Measurements from ENCODE around the gene SCGB1D1.

DNA sequence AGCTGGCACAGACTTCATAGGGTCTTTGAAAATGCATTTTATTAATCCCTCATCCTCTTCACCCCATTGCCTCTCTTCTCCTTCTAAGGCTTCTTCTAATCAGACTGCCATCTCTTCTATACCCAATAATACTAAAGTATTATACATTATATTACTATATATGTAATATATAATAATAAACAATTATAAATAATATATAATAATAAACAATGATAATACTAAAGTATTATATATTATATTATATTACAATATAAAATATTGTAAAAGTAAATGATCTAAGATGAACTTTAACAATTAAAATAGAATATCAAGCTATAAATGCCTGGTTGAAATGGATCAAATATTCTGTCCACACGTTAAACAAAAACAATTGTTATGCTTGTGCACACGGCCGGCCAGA, 31.5 kb downstream of the SCGB1D1 start:
- TF ChIP-seq, protein P1, sequence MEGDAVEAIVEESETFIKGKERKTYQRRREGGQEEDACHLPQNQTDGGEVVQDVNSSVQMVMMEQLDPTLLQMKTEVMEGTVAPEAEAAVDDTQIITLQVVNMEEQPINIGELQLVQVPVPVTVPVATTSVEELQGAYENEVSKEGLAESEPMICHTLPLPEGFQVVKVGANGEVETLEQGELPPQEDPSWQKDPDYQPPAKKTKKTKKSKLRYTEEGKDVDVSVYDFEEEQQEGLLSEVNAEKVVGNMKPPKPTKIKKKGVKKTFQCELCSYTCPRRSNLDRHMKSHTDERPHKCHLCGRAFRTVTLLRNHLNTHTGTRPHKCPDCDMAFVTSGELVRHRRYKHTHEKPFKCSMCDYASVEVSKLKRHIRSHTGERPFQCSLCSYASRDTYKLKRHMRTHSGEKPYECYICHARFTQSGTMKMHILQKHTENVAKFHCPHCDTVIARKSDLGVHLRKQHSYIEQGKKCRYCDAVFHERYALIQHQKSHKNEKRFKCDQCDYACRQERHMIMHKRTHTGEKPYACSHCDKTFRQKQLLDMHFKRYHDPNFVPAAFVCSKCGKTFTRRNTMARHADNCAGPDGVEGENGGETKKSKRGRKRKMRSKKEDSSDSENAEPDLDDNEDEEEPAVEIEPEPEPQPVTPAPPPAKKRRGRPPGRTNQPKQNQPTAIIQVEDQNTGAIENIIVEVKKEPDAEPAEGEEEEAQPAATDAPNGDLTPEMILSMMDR (IDR thresholded peaks at IDR 0.05), result no peak
- no peak for TF ChIP-seq POLR2AphosphoS5 (IDR thresholded peaks at IDR 0.05)
- no peak for TF ChIP-seq POLR2A (IDR thresholded peaks at IDR 0.05)
- no peak for TF ChIP-seq EP300 (IDR thresholded peaks at IDR 0.05)
